HepG2 (cell line): ENCODE results near the gene LRRC43.

Experiments used
- AHDC1 ChIP-seq: sonication (generic); formaldehyde crosslinking; IDR thresholded peaks from 2 replicates; pipeline ENCODE4 v1.5.1; 2020; ENCODE audit warnings: mild to moderate bottlenecking, missing genetic modification reagents, borderline replicate concordance
- CTCF ChIP-seq: sonication (generic); formaldehyde crosslinking; IDR thresholded peaks from 2 replicates; pipeline ENCODE4 v1.5.0; 2020; ENCODE audit warnings: mild to moderate bottlenecking, missing genetic modification reagents, moderate library complexity
- HOXA3 ChIP-seq: sonication (generic); formaldehyde crosslinking; IDR thresholded peaks from 2 replicates; pipeline ENCODE4 v1.5.0; 2020; ENCODE audit warnings: missing genetic modification reagents
- MED13 ChIP-seq: sonication (generic); formaldehyde crosslinking; IDR thresholded peaks from 2 replicates; pipeline ENCODE4 v1.5.0; 2020; ENCODE audit warnings: missing genetic modification reagents
- MXI1 ChIP-seq: IDR thresholded peaks from 3 replicates; pipeline ENCODE4 v1.6.1; 2012; ENCODE audit warnings: low read depth, low read length, inconsistent platforms, borderline replicate concordance
- NFE2 ChIP-seq: sonication (generic); formaldehyde crosslinking; IDR thresholded peaks from 2 replicates; pipeline ENCODE4 v1.4.0; 2020; ENCODE audit warnings: missing genetic modification reagents
- NFRKB ChIP-seq: fragments of 450-650 bp; IDR thresholded peaks from 2 replicates; pipeline ENCODE4 v1.6.1; 2017
- NR2F1 ChIP-seq, 2 experiments: fragments of 450-650 bp in 1 of 2; formaldehyde crosslinking in 1 of 2; IDR thresholded peaks; 2 replicates each; pipeline versions ENCODE4 v1.5.0 to v1.6.1; 2016 to 2020; ENCODE audit warnings: mild to moderate bottlenecking in 1 of 2, missing compliant biosample characterization in 1 of 2, missing genetic modification reagents in 1 of 2, moderate library complexity in 1 of 2
- ZNF160 ChIP-seq: sonication (generic); formaldehyde crosslinking; IDR thresholded peaks from 2 replicates; pipeline ENCODE4 v1.8.0; 2022; ENCODE audit warnings: mild to moderate bottlenecking, inconsistent platforms, missing genetic modification reagents
- ZNF207 ChIP-seq: fragments of 450-650 bp; IDR thresholded peaks from 2 replicates; pipeline ENCODE4 v1.6.1; 2016; ENCODE audit warnings: antibody characterized with exemption, borderline replicate concordance
- ZNF839 ChIP-seq: sonication (generic); formaldehyde crosslinking; IDR thresholded peaks from 2 replicates; pipeline ENCODE4 v1.4.0; 2020; ENCODE audit warnings: missing genetic modification reagents, mild to moderate bottlenecking, borderline replicate concordance

- TF ChIP-seq ZNF207 (no peak), ZNF160 (no peak), ZNF839 (CRISPR knock-in tag) (no peak), NR2F1 (CRISPR knock-in tag; IDR thresholded peaks at IDR 0.05) (no peak), HOXA3 (CRISPR knock-in tag) (no peak), MED13 (no peak), NFRKB (no peak), MXI1 (no peak), CTCF (CRISPR knock-in tag) (no peak), NFE2 (CRISPR knock-in tag) (no peak), AHDC1 (CRISPR knock-in tag) (no peak)
These were observed 55.9 kb downstream of the LRRC43 start for GRCh38 chr12:122238861-122239260.
